Keratinocyte (primary cell): ENCODE measurements around the gene ENPP3.

ENCODE experiments used
- CTCF ChIP-seq, 3 experiments: IDR thresholded peaks in 1 of 3; conservative IDR thresholded peaks in 1 of 3; optimal IDR thresholded peaks in 1 of 3; 2 replicates in 2 of 3; 3 replicates in 1 of 3; pipeline versions ENCODE3 to v1.5.1; 2011; ENCODE audit warnings: low read length in 3 of 3, mild to moderate bottlenecking in 3 of 3, moderate library complexity in 2 of 3, control low read depth in 1 of 3, inconsistent platforms in 1 of 3; ENCODE audit not compliant: insufficient read depth in 2 of 3; ENCODE audit errors: extremely low read depth in 1 of 3
- EZH2 ChIP-seq: IDR thresholded peaks from one replicate; pipeline ENCODE4 v1.6.1; 2012; ENCODE audit warnings: inconsistent platforms, mild to moderate bottlenecking, low read length, moderate library complexity

DNA sequence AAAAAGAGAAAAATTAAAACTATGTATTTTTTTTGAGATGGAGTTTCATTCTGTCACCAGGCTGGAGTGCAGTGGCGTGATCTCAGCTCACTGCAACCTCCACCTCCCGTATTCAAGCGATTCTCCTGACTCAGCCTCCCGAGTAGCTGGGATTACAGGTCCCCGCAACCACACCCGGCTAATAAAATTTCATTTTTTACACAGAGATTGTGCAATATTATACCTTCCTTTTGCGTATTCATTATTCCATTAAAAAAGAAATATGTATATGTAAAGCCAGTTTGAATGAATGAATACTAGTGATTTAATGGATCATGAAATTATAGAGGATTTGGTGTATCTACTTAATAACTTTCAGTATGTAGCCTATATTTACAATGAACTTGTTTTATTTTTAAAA is 111.9 kb downstream of the ENPP3 start:
- TF ChIP-seq CTCF (optimal IDR thresholded peaks at IDR 0.05 in 1 of 3, IDR thresholded peaks at IDR 0.05 in 1 of 3, conservative IDR thresholded peaks at IDR 0.05 in 1 of 3; ENCODE audit: extremely low read depth in 1 of 3, insufficient read depth in 2 of 3, low read length in 3 of 3) (no peak), EZH2 (no peak)
